ENCODE data around the gene CHCHD4. TPM values are rescaled to one million over a fixed set of nuclear protein-coding genes. Genes with fewer than 3 reads are reported as not detected.

CHCHD4 gene
- total and polyA plus RNA-seq, 2 of the 13 experiments (the other 11 are each of a cell fraction or from before 2014, with no cell fraction given), result 15.8 to 24.1 TPM

GRCh38 chr3:14124615-14125192 lies at the start of gene CHCHD4, which contains the start of gene TMEM43 (continued):
- no peak for TF ChIP-seq PHF5A (CRISPR knock-in tag; IDR thresholded peaks at IDR 0.05; ENCODE audit: low read depth, unreplicated experiment)
- TF ChIP-seq, protein P1, sequence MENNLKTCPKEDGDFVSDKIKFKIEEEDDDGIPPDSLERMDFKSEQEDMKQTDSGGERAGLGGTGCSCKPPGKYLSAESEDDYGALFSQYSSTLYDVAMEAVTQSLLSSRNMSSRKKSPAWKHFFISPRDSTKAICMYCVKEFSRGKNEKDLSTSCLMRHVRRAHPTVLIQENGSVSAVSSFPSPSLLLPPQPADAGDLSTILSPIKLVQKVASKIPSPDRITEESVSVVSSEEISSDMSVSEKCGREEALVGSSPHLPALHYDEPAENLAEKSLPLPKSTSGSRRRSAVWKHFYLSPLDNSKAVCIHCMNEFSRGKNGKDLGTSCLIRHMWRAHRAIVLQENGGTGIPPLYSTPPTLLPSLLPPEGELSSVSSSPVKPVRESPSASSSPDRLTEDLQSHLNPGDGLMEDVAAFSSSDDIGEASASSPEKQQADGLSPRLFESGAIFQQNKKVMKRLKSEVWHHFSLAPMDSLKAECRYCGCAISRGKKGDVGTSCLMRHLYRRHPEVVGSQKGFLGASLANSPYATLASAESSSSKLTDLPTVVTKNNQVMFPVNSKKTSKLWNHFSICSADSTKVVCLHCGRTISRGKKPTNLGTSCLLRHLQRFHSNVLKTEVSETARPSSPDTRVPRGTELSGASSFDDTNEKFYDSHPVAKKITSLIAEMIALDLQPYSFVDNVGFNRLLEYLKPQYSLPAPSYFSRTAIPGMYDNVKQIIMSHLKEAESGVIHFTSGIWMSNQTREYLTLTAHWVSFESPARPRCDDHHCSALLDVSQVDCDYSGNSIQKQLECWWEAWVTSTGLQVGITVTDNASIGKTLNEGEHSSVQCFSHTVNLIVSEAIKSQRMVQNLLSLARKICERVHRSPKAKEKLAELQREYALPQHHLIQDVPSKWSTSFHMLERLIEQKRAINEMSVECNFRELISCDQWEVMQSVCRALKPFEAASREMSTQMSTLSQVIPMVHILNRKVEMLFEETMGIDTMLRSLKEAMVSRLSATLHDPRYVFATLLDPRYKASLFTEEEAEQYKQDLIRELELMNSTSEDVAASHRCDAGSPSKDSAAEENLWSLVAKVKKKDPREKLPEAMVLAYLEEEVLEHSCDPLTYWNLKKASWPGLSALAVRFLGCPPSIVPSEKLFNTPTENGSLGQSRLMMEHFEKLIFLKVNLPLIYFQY (CRISPR knock-in tag; IDR thresholded peaks at IDR 0.05; ENCODE audit: borderline replicate concordance), result no peak
- no peak for TF ChIP-seq SSRP1 (CRISPR knock-in tag; IDR thresholded peaks at IDR 0.05)
- no peak for TF ChIP-seq ZNF883 (CRISPR knock-in tag; IDR thresholded peaks at IDR 0.05; ENCODE audit: not compliant biosample characterization)
- TF ChIP-seq ZNF605 (CRISPR knock-in tag; IDR thresholded peaks at IDR 0.05), result no peak; the same call in 1 of the 2 replicates
- no peak for TF ChIP-seq SRY (CRISPR knock-in tag; IDR thresholded peaks at IDR 0.05)
- TF ChIP-seq, protein P2, sequence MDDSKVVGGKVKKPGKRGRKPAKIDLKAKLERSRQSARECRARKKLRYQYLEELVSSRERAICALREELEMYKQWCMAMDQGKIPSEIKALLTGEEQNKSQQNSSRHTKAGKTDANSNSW (CRISPR knock-in tag; IDR thresholded peaks at IDR 0.05; ENCODE audit: borderline replicate concordance), result no peak
- TF ChIP-seq ZNF256 (CRISPR knock-in tag; conservative IDR thresholded peaks at IDR 0.05), result no peak
- TF ChIP-seq NFATC3 (CRISPR knock-in tag; IDR thresholded peaks at IDR 0.05), result no peak
- TF ChIP-seq GABPB1 (CRISPR knock-in tag; IDR thresholded peaks at IDR 0.05), result peak; percentile 89
- TF ChIP-seq MBNL3 (CRISPR knock-in tag; conservative IDR thresholded peaks at IDR 0.05), result no peak
- peak; percentile 52; the same call in 1 of the 2 replicates for TF ChIP-seq ZNF569 (CRISPR knock-in tag; IDR thresholded peaks at IDR 0.05; ENCODE audit: borderline replicate concordance)
- TF ChIP-seq KMT2A (CRISPR knock-in tag; IDR thresholded peaks at IDR 0.05), result 0 out of 2 replicates have a peak, but pooled peaks have one; percentile 10
- no peak for TF ChIP-seq MLLT10 (CRISPR knock-in tag; IDR thresholded peaks at IDR 0.05)
- no peak for TF ChIP-seq ZNF570 (CRISPR knock-in tag; IDR thresholded peaks at IDR 0.05; ENCODE audit: borderline replicate concordance)
- peak; percentile 94 for TF ChIP-seq RBFOX2 (IDR thresholded peaks at IDR 0.05; ENCODE audit: low read depth, low read length)
- TF ChIP-seq ZNF615 (CRISPR knock-in tag; IDR thresholded peaks at IDR 0.05; ENCODE audit: borderline replicate concordance), result no peak
- TF ChIP-seq CBX2 (IDR thresholded peaks at IDR 0.05; ENCODE audit: low read depth, low read length), result no peak
- TF ChIP-seq CBX2 (CRISPR knock-in tag; IDR thresholded peaks at IDR 0.05; ENCODE audit: low read depth), result no peak
- no peak for TF ChIP-seq GZF1 (CRISPR knock-in tag; IDR thresholded peaks at IDR 0.05)
- no peak for TF ChIP-seq ZNF317 (CRISPR knock-in tag; IDR thresholded peaks at IDR 0.05)
- peak; percentile 65 for TF ChIP-seq IKZF4 (CRISPR knock-in tag; IDR thresholded peaks at IDR 0.05; ENCODE audit: borderline replicate concordance, low read depth, not compliant biosample characterization)
- no peak for TF ChIP-seq ATF7 (IDR thresholded peaks at IDR 0.05)
- no peak for TF ChIP-seq ATF7 (CRISPR knock-in tag; IDR thresholded peaks at IDR 0.05)
- peak; percentile 80 for TF ChIP-seq DRAP1 (CRISPR knock-in tag; IDR thresholded peaks at IDR 0.05)
- no peak for TF ChIP-seq DR1 (CRISPR knock-in tag; IDR thresholded peaks at IDR 0.05)
- no peak for TF ChIP-seq ZFAT (CRISPR knock-in tag; conservative IDR thresholded peaks at IDR 0.05)
- TF ChIP-seq, protein P3, sequence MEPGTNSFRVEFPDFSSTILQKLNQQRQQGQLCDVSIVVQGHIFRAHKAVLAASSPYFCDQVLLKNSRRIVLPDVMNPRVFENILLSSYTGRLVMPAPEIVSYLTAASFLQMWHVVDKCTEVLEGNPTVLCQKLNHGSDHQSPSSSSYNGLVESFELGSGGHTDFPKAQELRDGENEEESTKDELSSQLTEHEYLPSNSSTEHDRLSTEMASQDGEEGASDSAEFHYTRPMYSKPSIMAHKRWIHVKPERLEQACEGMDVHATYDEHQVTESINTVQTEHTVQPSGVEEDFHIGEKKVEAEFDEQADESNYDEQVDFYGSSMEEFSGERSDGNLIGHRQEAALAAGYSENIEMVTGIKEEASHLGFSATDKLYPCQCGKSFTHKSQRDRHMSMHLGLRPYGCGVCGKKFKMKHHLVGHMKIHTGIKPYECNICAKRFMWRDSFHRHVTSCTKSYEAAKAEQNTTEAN (CRISPR knock-in tag; conservative IDR thresholded peaks at IDR 0.05), result no peak; the same call in 1 of the 2 replicates
